H1 (cell line): ENCODE measurements around the gene TRIM41. TPM values are rescaled to one million over a fixed set of nuclear protein-coding genes. Genes with fewer than 3 reads are reported as not detected.

Source experiments
- BRCA1 ChIP-seq: IDR thresholded peaks from 2 replicates; pipeline ENCODE4 v1.6.1; 2012; ENCODE audit warnings: low read depth, low read length, improper control_type of control experiment
- polyA plus RNA-seq, 7 experiments: library from polyadenylated mRNA; depleted of rRNA in 3 of 7; stranded (reverse) in 5 of 7; unstranded in 2 of 7; fragments of >200 nt in 5 of 7; fragments of 200-250 nt in 2 of 7; gene quantifications; 1 replicate in 5 of 7; 2 replicates in 1 of 7; 4 replicates in 1 of 7; pipeline versions ENCODE4 v1.2.1 to v1.2.3, GENCODE V29; 2011 to 2013; ENCODE audit warnings: missing spikeins in 2 of 7, mixed read lengths in 2 of 7
- total RNA-seq: library from RNA; stranded (reverse); fragmentation: NEBNext Ultra II Directional; extraction: Animal tissue kit (Norgen Biotek cat#: 25700); gene quantifications from 2 replicates; pipeline ENCODE4 v1.2.1, GENCODE V29; 2021

TRIM41 gene
- total and polyA plus RNA-seq, 2 of the 8 experiments (the other 6 are each of a cell fraction or from before 2014, with no cell fraction given) = 12.9 to 21.6 TPM

DNA sequence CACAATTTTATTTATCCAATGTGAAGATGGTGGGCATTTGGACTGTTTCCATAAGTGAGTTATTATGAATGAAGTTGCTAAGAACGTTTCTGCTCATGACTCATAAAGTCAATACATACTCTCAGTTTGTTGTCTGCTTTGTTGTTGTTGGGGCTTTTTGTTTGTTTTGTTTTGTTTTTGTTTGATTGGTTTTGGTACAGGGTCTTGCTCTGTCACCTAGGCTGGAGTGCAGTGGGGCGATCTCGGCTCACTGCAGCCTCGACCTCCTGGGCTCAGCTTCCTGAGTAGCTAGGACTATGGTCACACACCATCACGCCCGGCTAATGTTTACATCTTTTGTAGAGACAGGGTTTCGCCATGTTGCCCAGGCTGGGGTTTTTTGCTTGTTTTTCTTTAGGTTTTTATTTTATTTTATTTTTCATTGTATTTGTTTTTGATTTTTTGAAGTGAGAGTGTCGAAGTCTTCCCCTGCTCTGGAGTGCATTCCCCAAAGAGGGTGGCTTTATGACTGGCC is 36.0 kb upstream of the TRIM41 start (continued):
- TF ChIP-seq BRCA1 = no peak
- TF ChIP-seq, all 59 proteins: peak for 0
